HepG2 (cell line): Measurements from ENCODE around the gene VAMP8. TPM values are rescaled to one million over a fixed set of nuclear protein-coding genes. Genes with fewer than 3 reads are reported as not detected.

Experiments
- ATAC-seq: fragments of 200-7000 bp; cut with Tn5 transposase; 3 replicates; pipeline ENCODE4 v1.9.1; 2020; ENCODE audit warnings: mild to moderate bottlenecking, moderate library complexity
- BruUV-seq: library from RNA; stranded (reverse); fragments of 400-500 nt; replicated peaks from 2 replicates; lab custom pipeline; 2021; lab: Mats Ljungman, UMichigan
- CTCF ChIA-PET: fragments of 300-600 bp; formaldehyde crosslinking; extraction: SDS; loops from one replicate; lab custom pipeline; 2021; ENCODE audit warnings: low total read pairs, inconsistent platforms, low intra/inter-chr PET ratio; lab: Yijun Ruan, JAX
- POLR2A ChIA-PET: fragments of 350-600 bp; sonication (Branson Sonifier 250); formaldehyde crosslinking; loops from one replicate; lab custom pipeline; 2020; ENCODE audit warnings: antibody characterized with exemption, inconsistent platforms; lab: Yijun Ruan, JAX
- DNase-seq: peaks from one replicate; pipeline ENCODE4 v3.0.0-alpha.2; 2015; ENCODE audit warnings: low spot score
- FAIRE-seq: peaks from 3 replicates; lab custom pipeline; 2011; peaks lifted over from hg19 to GRCh38; lab: Jason Lieb, UNC
- H2AFZ ChIP-seq: one replicate; pipeline ENCODE4 v1.6.1; 2011; ENCODE audit warnings: low read length, inconsistent platforms
- H3K27ac ChIP-seq: fragments of 300-600 bp; 3 replicates; pipeline ENCODE4 v1.8.0; 2011; ENCODE audit warnings: mixed run types, mild to moderate bottlenecking, mixed read lengths, low read length, inconsistent platforms; ENCODE audit not compliant: insufficient read depth; ENCODE audit errors: extremely low read length
- H3K27me3 ChIP-seq, 2 experiments: fragments of 200-600 bp in 1 of 2; 2 replicates in 1 of 2; 3 replicates in 1 of 2; pipeline versions ENCODE4 v1.6.0 to v1.8.0; 2011; ENCODE audit warnings: low read length in 2 of 2, mild to moderate bottlenecking in 2 of 2, moderate library complexity in 2 of 2, inconsistent platforms in 1 of 2; ENCODE audit not compliant: insufficient read depth in 2 of 2, control insufficient read depth in 1 of 2
- H3K36me3 ChIP-seq, 2 experiments: fragments of 200-600 bp in 1 of 2; replicated peaks in 1 of 2; 2 replicates in 1 of 2; 3 replicates in 1 of 2; pipeline versions ENCODE4 v1.5.1 to v1.8.0; 2011; ENCODE audit warnings: low read length in 2 of 2, inconsistent platforms in 1 of 2; ENCODE audit not compliant: insufficient read depth in 2 of 2, control insufficient read depth in 1 of 2
- H3K4me1 ChIP-seq: 2 replicates; pipeline ENCODE4 v1.5.1; 2012; ENCODE audit warnings: low read length, inconsistent platforms; ENCODE audit not compliant: insufficient read depth
- H3K4me2 ChIP-seq: 2 replicates; pipeline ENCODE4 v1.6.0; 2011; ENCODE audit warnings: low read depth, low read length, inconsistent platforms
- H3K4me3 ChIP-seq, 3 experiments: fragments of 200-600 bp in 1 of 3; sonication (generic), shearing (Covaris generic) in 1 of 3; replicated peaks in 1 of 3; 2 replicates each; pipeline ENCODE4 v1.5.1; 2011 to 2016; ENCODE audit warnings: low read length in 3 of 3, inconsistent platforms in 2 of 3, low read depth in 2 of 3, mild to moderate bottlenecking in 2 of 3, control low read depth in 1 of 3, mixed read lengths in 1 of 3; ENCODE audit not compliant: insufficient read depth in 1 of 3
- H3K79me2 ChIP-seq: one replicate; pipeline ENCODE4 v1.6.1; 2011; ENCODE audit warnings: low read length, inconsistent platforms; ENCODE audit not compliant: insufficient read depth
- H3K9ac ChIP-seq: 2 replicates; pipeline ENCODE4 v1.6.0; 2011; ENCODE audit warnings: mild to moderate bottlenecking, low read depth, low read length, inconsistent platforms; ENCODE audit not compliant: insufficient read depth
- H3K9me3 ChIP-seq: 2 replicates; pipeline ENCODE4 v1.5.1; 2012; ENCODE audit warnings: mild to moderate bottlenecking, low read length
- H4K20me1 ChIP-seq: 2 replicates; pipeline ENCODE4 v1.6.0; 2011; ENCODE audit warnings: inconsistent platforms, mild to moderate bottlenecking, low read length, moderate library complexity; ENCODE audit not compliant: insufficient read depth
- PBX2 ChIP-seq: IDR thresholded peaks from 2 replicates; pipeline ENCODE4 v1.6.1; 2016; ENCODE audit warnings: control low read depth
- TEAD2 ChIP-seq: sonication (generic); formaldehyde crosslinking; IDR thresholded peaks from 2 replicates; pipeline ENCODE4 v1.9.0; 2021; ENCODE audit warnings: missing genetic modification reagents
- ZNF121 ChIP-seq: sonication (generic); formaldehyde crosslinking; IDR thresholded peaks from 2 replicates; pipeline ENCODE4 v1.5.0; 2020; ENCODE audit warnings: mild to moderate bottlenecking, missing genetic modification reagents
- ZNF142 ChIP-seq: sonication (generic); formaldehyde crosslinking; IDR thresholded peaks from 2 replicates; pipeline ENCODE4 v1.4.0; 2020; ENCODE audit warnings: missing genetic modification reagents
- ZNF160 ChIP-seq: sonication (generic); formaldehyde crosslinking; IDR thresholded peaks from 2 replicates; pipeline ENCODE4 v1.8.0; 2022; ENCODE audit warnings: mild to moderate bottlenecking, inconsistent platforms, missing genetic modification reagents
- ZNF790 ChIP-seq: sonication (generic); formaldehyde crosslinking; IDR thresholded peaks from 2 replicates; pipeline ENCODE4 v1.8.0; 2022; ENCODE audit warnings: missing genetic modification reagents, mild to moderate bottlenecking, borderline replicate concordance
- WGBS: methylation state at CpG from one replicate; pipeline ENCODE4 v1.1.6; 2017; ENCODE audit warnings: low lambda C conversion rate; 5-methylcytosine and 5-hydroxymethylcytosine counted together
- in situ Hi-C: cut with HindIII; loops from 2 replicates; pipeline ENCODE4 v1.10.0; 2017; ENCODE audit warnings: low pct_unique_long_range_greater_than_20kb; ENCODE audit not compliant: extremely low pct_ligation_motif_present
- intact Hi-C: fragments of 100-400 bp; cut with micrococcal nuclease; formaldehyde crosslinking; loops from one replicate; pipeline ENCODE4 v1.10.0; 2022; ENCODE audit not compliant: unreplicated experiment
- polyA plus RNA-seq, 8 experiments: library from polyadenylated mRNA; depleted of rRNA in 3 of 8; stranded (reverse) in 7 of 8; unstranded in 1 of 8; fragments of >200 nt; fragmentation: Illumina TruSeq in 4 of 8; extraction: Trizol in 4 of 8; gene quantifications; 2 replicates each; pipeline versions ENCODE4 v1.2.1 to v1.2.3, GENCODE V29; 2011 to 2016; ENCODE audit warnings: low read depth in 4 of 8, missing spikeins in 1 of 8, mixed read lengths in 1 of 8; ENCODE audit not compliant: insufficient read depth in 1 of 8
- total RNA-seq, 5 experiments: library from RNA; depleted of rRNA; stranded (reverse); fragments of >200 nt; fragmentation: Illumina TruSeq; extraction: Trizol; gene quantifications; 2 replicates each; pipeline ENCODE4 v1.2.3, GENCODE V29; 2016; ENCODE audit warnings: low read depth in 1 of 5
- TF ChIP-seq, protein P1 (sequence below), 2 experiments: sonication (generic) in 1 of 2; formaldehyde crosslinking in 1 of 2; IDR thresholded peaks; 2 replicates each; pipeline versions ENCODE4 v1.5.1 to v1.6.1; 2011 to 2020; ENCODE audit warnings: borderline replicate concordance in 1 of 2, low read depth in 1 of 2, low read length in 1 of 2, mild to moderate bottlenecking in 1 of 2, missing genetic modification reagents in 1 of 2, moderate library complexity in 1 of 2
- TF ChIP-seq, protein P2 (sequence below): fragments of 450-650 bp; IDR thresholded peaks from 2 replicates; pipeline ENCODE4 v1.6.1; 2017

The VAMP8 gene
- total and polyA plus RNA-seq, 2 of the 13 experiments (the other 11 are each of a cell fraction or from before 2014, with no cell fraction given) = 83.3 to 157 TPM

DNA sequence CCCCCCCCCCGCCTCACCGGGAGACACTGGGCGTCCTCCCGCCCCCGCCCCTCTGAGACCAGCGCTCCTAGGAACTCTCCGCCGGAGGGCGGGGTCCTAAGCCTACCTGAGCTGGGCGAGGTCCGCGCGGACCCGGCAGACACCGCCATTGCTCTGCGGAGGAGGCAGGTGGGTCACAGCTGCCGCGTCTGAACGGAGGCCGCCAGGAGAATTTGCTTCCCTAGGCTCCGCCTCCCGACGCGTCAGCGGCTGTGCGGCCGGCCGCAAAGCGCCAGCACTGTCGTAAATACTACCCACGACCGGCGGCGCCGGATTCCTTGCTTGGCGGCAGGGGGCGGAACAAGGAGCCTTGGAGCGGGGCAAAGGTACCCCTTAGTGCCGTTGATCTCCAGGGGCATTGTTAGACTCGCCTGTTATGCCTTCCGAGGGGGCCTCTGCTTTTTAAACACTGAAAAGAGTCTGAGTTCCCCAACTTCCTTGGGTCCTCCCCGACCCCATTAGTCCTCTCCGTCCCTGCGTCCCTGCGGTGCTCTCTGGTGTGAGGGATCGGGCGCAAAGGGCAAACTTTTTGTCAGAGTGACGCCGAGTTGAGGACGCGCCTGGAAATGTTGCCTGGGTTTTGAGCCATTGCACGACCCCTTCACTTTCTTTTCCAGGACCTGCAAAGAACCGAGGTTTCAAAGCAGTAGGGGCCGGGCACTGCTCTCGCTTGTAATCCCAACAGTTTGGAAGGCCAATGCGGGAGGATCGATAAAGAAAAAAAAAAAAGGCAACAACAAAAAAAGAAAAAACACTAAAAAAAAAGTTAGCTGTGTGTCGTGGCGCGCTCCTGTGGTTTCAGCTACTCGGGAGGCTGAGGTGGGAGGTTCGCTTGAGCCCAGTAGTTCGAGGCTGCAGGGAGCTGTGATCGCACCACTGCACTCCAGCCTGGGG, 15.8 kb upstream of the VAMP8 start, which contains the start of gene GGCX (continued):
- TF ChIP-seq, protein P1, sequence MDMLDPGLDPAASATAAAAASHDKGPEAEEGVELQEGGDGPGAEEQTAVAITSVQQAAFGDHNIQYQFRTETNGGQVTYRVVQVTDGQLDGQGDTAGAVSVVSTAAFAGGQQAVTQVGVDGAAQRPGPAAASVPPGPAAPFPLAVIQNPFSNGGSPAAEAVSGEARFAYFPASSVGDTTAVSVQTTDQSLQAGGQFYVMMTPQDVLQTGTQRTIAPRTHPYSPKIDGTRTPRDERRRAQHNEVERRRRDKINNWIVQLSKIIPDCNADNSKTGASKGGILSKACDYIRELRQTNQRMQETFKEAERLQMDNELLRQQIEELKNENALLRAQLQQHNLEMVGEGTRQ (IDR thresholded peaks at IDR 0.05; ENCODE audit: low read depth, low read length) = no peak
- TF ChIP-seq, protein P1 (CRISPR knock-in tag; IDR thresholded peaks at IDR 0.05; ENCODE audit: borderline replicate concordance) = no peak; the same call in 1 of the 2 replicates
- TF ChIP-seq TEAD2 (CRISPR knock-in tag) (no peak), ZNF160 (CRISPR knock-in tag) (0 out of 2 replicates have a peak, but pooled peaks have one; percentile 75)

GRCh38 chr2:85564144-85564563, 13.2 kb upstream of the VAMP8 start:
- Histone ChIP-seq H3K36me3 (peaks cover 0 to 1% of the 10 kb centered on the region in 2 experiments; a peak in 1 of 5 replicates), H3K79me2 (peaks cover 16% of the 10 kb centered on the region), H3K4me2 (peak overlapping the region; percentile 8; the same call in 1 of the 2 replicates), H3K27me3 (peaks cover 0 to 4% of the 10 kb centered on the region in 2 experiments; a peak in 1 of 5 replicates), H4K20me1 (no peaks in the 10 kb centered on the region), H3K4me1 (peaks cover 36% of the 10 kb centered on the region), H3K27ac (no peak overlapping the region), H3K9me3 (no peaks in the 10 kb centered on the region), H2AFZ (no peak overlapping the region), H3K4me3 (no peak overlapping the region), H3K9ac (no peak overlapping the region)
- intact Hi-C loops = no loop called here
- FAIRE-seq (no peak), ATAC-seq (no peak), DNase-seq (no peak)
- 70% methylated on average over 5 of the region's 5 CpGs for WGBS
- no TSS peak for BruUV-seq
- in situ Hi-C loops = no loop called here
- CTCF ChIA-PET = no interaction called here
- POLR2A ChIA-PET = interaction anchor here (1.0 to 20.8 kb wide), 4 partner anchors 11 to 35 kb away, joined by 5 to 645 read pairs (median 168); partner anchors contain the start of genes C2orf68, MAT2A, RNF181 and TMEM150A
- no peak for TF ChIP-seq ZNF142
- TF ChIP-seq ZNF121 (CRISPR knock-in tag) = no peak
- no peak for TF ChIP-seq ZNF790 (CRISPR knock-in tag)
- TF ChIP-seq, protein P2, sequence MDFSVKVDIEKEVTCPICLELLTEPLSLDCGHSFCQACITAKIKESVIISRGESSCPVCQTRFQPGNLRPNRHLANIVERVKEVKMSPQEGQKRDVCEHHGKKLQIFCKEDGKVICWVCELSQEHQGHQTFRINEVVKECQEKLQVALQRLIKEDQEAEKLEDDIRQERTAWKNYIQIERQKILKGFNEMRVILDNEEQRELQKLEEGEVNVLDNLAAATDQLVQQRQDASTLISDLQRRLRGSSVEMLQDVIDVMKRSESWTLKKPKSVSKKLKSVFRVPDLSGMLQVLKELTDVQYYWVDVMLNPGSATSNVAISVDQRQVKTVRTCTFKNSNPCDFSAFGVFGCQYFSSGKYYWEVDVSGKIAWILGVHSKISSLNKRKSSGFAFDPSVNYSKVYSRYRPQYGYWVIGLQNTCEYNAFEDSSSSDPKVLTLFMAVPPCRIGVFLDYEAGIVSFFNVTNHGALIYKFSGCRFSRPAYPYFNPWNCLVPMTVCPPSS = no peak
- TF ChIP-seq PBX2 = no peak
